Choroid plexus epithelial cell (primary cell): ENCODE measurements around the gene ZNRF4.
A peak's percentile ranks its signal among the peaks of the same experiment; 100 is the strongest.

ENCODE experiments used
- DNase-seq: peaks from one replicate; pipeline ENCODE4 v3.0.0-alpha.2; 2010; ENCODE audit warnings: low read depth
- H3K4me3 ChIP-seq: 2 replicates; pipeline ENCODE4 v1.5.1; 2011; ENCODE audit warnings: low read depth, mild to moderate bottlenecking, control low read depth, low read length, moderate library complexity
- TF ChIP-seq, protein P1 (sequence below): conservative IDR thresholded peaks from 2 replicates; pipeline ENCODE4 v1.5.1; 2011; ENCODE audit warnings: low read depth, mild to moderate bottlenecking, control low read depth, inconsistent platforms, low read length, moderate library complexity

The ZNRF4 gene

DNA sequence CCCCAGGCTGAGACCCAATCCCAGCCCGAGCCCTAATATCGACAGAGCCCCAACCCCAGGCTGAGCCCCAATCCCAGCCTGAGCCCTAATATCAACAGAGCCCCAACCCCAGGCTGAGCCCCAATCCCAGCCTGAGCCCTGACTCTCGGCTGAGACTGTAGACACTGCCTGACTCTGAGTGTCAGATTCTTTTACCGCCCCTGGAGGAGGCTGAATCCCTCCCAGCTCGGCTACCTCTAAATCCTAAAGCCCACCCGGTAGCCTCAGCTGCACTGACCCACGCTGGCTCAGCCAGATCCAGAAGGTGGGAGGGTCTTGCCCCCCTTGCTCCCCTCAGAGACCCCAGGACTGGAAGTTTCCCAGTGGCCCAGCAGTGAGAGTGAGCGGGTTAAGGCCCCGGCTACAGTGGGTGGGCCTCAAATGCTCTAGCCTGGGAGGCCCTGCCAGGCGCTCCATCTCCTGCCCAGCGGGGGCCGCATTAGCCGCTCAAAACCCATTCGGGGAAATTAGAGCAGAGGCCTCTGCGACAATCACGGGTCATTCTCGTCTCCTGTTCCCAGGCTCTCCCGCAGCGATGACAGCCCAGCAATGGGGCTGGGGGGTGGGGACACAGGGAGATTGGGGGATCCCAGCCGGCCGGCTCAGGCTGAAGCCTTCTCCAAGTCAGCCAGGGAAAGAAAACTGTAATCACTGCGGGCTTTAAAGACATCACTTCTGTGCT lies 43.8 kb downstream of the ZNRF4 start:
- H3K4me3 ChIP-seq: no peak overlapping the region
- DNase-seq: no peak
- TF ChIP-seq, protein P1, sequence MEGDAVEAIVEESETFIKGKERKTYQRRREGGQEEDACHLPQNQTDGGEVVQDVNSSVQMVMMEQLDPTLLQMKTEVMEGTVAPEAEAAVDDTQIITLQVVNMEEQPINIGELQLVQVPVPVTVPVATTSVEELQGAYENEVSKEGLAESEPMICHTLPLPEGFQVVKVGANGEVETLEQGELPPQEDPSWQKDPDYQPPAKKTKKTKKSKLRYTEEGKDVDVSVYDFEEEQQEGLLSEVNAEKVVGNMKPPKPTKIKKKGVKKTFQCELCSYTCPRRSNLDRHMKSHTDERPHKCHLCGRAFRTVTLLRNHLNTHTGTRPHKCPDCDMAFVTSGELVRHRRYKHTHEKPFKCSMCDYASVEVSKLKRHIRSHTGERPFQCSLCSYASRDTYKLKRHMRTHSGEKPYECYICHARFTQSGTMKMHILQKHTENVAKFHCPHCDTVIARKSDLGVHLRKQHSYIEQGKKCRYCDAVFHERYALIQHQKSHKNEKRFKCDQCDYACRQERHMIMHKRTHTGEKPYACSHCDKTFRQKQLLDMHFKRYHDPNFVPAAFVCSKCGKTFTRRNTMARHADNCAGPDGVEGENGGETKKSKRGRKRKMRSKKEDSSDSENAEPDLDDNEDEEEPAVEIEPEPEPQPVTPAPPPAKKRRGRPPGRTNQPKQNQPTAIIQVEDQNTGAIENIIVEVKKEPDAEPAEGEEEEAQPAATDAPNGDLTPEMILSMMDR: no peak

DNA sequence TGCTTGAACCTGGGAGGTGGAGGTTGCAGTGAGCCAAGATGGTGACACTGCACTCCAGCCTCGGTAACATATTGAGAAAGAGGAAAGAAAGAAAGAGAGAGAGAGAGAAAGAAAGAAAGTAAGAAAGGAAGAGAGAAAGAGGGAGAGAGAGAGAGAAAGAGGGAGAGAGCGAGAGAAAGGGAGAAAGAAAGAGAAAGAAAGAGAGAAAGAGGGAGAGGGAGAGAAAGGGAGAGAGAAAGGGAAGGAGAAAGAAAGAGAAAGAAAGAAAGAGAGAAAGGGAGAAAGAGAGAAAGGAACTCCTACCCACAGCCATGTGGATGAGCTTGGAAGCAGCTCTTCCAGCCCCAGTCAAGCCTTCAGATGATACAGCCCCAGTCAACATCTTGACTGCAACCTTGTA lies 46.7 kb downstream of the ZNRF4 start:
- no peak overlapping the region for H3K4me3 ChIP-seq
- DNase-seq: no peak
- TF ChIP-seq, protein P1: no peak

DNA sequence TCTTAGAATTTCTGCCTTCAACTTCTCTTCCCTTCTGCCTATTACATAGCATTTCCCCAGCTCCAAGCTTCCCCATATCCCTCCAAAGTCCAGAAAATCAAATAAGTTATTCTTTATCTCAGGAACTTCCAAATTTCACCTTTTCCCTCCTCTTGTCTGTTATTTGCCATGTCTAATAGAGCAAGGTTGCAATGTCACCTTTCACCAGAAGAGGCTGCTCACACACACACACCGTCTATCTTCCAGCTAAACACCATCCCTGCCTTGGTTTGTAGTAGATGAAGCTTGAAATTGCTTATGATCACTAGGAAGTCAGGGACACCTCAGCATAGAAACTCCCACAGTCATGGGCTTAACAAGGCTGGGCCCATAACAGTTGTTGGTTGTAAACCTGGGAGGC lies 48.4 kb downstream of the ZNRF4 start:
- peak; percentile 9 for DNase-seq
- TF ChIP-seq, protein P1: peak; percentile 17
- no peak overlapping the region for H3K4me3 ChIP-seq

DNA sequence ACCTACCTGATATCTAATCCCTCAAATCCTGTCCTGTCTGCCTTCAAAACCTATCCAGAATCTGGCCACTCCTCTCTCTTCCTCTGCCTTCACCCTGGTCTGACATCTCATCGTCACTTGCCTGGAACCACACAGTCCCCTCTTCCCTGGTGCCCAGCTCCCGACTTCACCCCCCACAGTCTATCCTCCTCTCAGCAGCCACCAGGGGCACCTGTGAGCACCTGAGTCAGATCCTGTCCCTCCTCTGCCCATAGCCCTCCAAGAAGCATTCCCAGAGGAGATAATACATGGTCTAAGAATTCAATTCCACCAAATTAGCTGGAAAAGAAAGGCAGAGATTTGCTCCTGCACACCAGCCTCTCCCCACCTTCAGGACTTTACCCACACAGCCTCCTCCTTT lies 48.9 kb downstream of the ZNRF4 start:
- H3K4me3 ChIP-seq: no peak overlapping the region
- no peak for DNase-seq
- TF ChIP-seq, protein P1: peak; percentile 26
